Ammon's horn (tissue), 1 donor: ENCODE data around the gene LRRN3.
A peak's percentile ranks its signal among the peaks of the same experiment; 100 is the strongest.
"Not testable (repeated sequence)": the region's sequence is repeated elsewhere in the genome, so short reads cannot be mapped to it uniquely, and the experiment has no call there.

Source experiments
- DNase-seq: peaks from one replicate; pipeline ENCODE4 v3.0.0-alpha.2; 2016; ENCODE audit warnings: low spot score

LRRN3 gene

DNA sequence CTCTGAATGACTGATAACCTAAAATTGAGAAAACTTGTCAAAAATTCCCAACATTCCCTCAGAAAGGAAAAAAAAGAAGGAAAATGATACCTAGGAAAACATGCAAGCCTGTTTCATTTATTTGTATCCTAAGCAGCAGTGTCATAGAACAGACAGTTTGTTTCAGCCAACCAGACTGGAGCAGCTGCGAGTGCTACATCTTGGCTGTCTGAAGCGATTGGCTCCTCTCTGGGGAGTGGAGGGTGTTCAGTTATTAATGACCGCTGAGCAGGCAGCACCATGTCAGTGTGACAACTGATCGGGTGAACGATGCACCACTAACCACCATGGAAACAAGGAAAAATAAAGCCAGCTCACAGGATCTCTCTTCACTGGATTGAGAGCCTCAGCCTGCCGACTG, at the start of gene LRRN3:
TSS of gene LRRN3 (plus strand) at position 282 of the 400 bp plus-strand sequence. CDS start 31,646 bp downstream, outside the sequence.
- peak; percentile 94 for DNase-seq

DNA sequence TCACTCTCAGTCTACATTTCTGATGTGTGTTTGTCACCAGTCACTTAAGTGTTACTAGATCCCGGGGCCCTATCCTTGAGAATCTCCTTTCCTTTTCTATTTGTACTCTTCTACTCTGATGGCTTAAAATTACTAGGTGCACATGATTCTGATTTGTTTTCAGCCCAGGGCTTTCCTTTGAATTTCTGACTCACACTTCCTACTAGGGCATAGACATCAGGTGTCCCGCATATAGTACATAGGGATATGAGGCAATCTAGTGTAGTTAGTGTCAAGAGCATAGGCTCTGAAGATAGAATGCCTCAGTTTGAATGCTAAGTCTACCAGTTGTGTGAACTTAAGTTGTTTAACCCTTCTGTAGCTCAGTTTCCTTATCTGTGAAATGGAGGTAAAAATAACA, 49.4 kb upstream of the LRRN3 start:
- no peak for DNase-seq

GRCh38 chr7:111042842-111043241, 48.1 kb upstream of the LRRN3 start:
- no peak for DNase-seq

DNA sequence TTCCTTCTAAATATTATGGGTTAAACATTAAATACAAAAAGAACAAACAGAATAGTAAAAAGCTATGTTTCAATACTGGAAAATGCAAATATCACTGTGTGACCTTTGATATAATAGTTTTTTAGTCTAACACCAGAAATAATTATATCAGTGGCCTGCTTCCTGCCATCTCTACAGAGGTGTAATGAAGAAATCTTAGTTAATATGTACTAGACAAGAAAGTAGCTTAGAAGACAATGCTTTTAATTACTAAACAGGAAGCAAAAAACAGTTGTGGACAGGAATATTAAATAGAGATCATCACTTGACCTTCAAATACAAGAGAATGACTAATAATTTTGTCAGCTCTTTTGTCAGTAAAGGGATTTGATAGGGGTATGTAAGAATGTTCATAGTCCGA, 47.4 kb upstream of the LRRN3 start:
- DNase-seq = no peak

- DNase-seq = no peak
Measured at GRCh38 chr7:111045449-111045848, 45.5 kb upstream of the LRRN3 start.

GRCh38 chr7:111047595-111047994, 43.3 kb upstream of the LRRN3 start:
- no peak for DNase-seq

DNA sequence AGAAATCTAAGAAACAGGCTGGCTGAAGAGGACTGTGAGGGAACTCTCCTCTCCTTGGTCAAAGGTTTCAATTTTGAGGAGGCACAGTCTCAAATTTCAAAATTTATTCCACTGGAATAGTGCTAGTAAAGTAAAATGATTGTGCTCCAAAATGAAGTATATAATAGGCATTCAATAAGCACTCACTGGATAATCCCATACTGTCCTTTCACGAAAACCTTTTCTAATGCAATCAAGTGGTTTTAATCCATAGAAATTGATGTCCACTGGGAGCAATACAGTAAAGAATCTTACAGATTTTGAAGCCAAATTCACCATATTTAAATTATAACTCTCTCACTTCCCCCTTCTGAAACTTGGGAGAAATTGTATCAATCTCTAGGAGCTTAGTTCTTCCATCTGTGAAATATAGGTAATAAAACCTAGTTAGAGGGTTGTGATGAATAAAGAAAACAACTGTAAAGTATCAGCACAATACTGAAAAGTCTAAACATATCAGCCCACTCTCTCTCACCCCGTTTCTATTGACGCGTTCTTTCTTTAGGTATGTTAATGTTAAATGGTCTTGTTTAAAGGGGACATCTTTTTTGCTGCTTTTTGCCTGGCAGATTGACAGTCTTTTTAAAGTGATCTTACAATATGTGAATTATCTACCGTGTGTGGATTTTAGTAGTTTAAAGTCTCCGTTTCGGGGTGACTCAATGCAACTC, 40.8 kb upstream of the LRRN3 start:
- DNase-seq = no peak

- DNase-seq = no peak
Measured at GRCh38 chr7:111050875-111051416, 40.0 kb upstream of the LRRN3 start.

DNA sequence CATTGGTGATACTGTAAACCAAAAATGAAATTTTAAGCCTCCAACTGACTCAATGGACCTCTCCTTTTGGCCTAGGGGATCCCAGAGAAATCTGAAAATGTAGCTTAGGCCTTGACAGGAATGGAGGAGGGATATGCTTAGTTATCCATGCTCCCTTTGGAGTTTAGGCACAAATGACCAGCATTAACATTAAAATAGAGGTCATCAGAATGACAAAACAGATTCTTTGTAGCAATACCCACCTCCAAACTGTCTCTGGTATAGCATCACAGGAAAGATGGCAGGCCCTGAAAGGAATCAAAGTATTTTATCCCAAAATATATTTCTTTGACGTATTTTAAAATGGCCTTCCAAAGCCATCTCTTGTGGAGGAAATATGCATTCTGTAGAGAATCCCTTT, 39.1 kb upstream of the LRRN3 start:
- no peak for DNase-seq

DNA sequence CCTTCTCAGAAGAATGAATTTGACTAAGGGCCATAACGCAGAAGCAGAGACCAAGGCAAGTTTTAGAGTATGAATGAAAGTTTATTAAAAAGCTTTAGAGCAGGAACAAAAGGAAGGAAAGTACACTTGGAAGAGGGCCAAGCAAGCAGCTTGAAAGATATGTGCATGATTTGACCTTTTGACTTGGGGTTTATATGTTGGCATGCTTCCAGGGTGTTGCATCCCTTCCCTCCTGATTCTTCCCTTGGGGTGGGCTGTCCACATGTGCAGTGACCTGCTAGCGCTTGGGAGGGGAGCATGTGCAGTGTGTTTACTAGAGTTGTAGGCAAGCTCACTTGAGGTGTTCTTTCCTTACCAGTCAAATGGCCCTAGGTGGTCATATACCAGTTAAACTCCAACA, 37.9 kb upstream of the LRRN3 start:
- no peak for DNase-seq

DNA sequence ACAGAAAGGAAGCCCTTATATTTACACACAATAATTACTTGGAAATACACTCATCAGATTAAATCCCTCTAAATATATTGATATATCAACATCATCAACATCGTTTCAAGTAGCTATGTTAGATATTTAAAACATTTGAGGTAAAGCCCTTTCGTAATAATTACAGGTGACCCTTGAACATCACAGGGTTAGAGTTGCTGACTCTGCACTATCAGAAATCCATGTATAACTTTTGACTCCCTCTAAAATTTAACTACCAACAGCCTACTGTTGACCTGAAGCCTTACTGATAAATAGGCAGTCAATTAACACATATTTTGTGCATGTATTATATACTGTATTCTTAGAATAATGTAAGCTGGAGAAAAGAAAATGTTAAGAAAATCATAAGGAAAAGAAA, 34.6 kb upstream of the LRRN3 start:
- DNase-seq = no peak

GRCh38 chr7:111057066-111057465, 33.9 kb upstream of the LRRN3 start:
- no peak for DNase-seq

DNA sequence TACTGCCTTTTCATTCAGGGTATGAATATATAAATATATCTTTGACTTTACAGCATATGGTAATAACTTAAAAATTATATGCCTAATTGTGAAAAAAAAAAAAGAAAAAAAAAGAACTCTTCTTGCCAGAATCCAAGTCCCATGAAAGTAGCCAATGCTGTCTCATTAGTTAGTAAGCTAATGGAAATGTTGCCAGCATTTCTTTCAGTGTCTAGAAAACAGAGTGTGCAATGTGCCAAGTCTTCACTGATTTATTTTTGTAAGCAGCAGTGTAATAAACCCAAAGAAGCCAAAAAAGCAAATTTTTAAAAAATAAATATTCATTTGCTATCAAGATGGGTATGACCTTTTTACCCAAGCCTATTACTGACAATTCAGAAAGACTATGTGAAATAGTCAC, 31.1 kb upstream of the LRRN3 start:
- DNase-seq = peak; percentile 33

- DNase-seq = no peak
Measured at GRCh38 chr7:111063166-111063565, 27.8 kb upstream of the LRRN3 start.

DNA sequence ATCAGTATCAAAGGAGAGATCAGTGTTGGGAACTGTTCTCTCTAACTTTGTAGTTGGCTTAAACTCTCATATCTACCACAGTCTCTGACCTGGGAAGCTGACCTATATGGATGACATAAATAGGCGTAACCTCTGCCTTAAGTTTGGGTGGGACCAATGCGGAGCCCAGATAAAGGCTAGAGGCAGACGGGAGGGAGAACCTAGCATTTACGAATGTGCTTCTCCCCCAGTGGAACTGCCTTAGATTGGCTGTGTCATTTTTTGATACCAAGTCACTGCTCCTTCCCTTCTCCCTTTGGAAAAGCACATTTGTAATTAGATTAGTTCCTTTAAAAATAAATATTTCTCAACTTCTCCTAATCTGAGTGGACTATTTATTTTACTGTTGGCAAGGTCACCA, 23.7 kb upstream of the LRRN3 start:
- DNase-seq = no peak

GRCh38 chr7:111067682-111068081, 23.2 kb upstream of the LRRN3 start:
- DNase-seq = no peak

GRCh38 chr7:111068618-111069017, 22.3 kb upstream of the LRRN3 start:
- no peak for DNase-seq

DNA sequence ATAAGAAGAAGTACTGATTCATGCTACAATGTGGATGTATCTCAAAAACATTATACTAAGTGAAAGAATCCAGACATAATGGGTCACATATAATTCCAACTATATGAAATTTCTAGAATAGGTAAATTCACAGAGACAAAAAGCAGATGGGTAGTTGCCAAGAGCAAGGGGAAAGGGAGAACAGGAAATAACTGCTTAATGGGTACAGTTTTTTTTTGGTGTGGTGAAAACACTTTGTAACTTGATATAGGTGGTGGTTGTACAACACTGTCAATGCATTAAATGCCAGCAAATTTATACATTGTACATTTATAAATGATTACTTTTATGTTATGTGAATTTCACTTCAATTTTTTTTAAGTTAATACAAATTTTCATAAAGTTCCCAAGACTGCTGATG, 19.4 kb upstream of the LRRN3 start:
- no peak for DNase-seq

- not testable (repeated sequence) for DNase-seq
Measured at GRCh38 chr7:111072658-111073057, 18.3 kb upstream of the LRRN3 start.

GRCh38 chr7:111074071-111074747, 16.7 kb upstream of the LRRN3 start:
- DNase-seq = no peak

DNA sequence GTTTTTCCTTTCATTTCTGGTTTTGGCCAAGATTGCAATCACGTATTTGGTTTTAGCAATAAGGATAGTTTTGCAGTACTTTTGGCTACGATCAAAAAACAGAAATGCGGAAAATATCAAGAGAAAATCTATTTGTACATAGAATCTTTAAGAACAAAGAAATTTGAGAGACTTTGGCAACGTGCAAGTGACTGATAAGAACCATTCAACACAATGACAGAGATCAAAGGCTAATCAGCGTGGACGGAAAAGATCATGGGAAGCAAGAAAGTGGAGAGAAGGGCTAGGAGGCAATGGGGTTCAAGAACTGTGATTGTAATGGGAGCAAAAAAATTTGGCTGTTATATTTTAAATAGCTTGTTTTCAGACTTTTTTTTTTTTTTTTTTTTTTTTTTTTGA, 16.2 kb upstream of the LRRN3 start:
- DNase-seq = no peak

- no peak for DNase-seq
Measured at GRCh38 chr7:111075498-111075897, 15.4 kb upstream of the LRRN3 start.

GRCh38 chr7:111076205-111076604, 14.7 kb upstream of the LRRN3 start:
- DNase-seq = no peak

- no peak for DNase-seq
Measured at GRCh38 chr7:111077001-111077400, 13.9 kb upstream of the LRRN3 start.
